Erythroblast (primary cell): ENCODE results near the gene FLYWCH1.

Source experiments
- GATA1 ChIP-seq: IDR thresholded peaks from 2 replicates; pipeline ENCODE4 v1.6.1; 2011; ENCODE audit warnings: low read depth, mild to moderate bottlenecking, control low read depth, low read length, moderate library complexity
- POLR2A ChIP-seq: IDR thresholded peaks from 2 replicates; pipeline ENCODE4 v1.6.1; 2011; ENCODE audit warnings: mild to moderate bottlenecking, low read length

GRCh38 chr16:2905988-2906387 lies 5.7 kb upstream of the FLYWCH1 start:
- TF ChIP-seq POLR2A (no peak), GATA1 (no peak)
